ENCODE results near the gene PAM. TPM values are rescaled to one million over a fixed set of nuclear protein-coding genes. Genes with fewer than 3 reads are reported as not detected.
A peak's percentile ranks its signal among the peaks of the same experiment; 100 is the strongest.

Gene PAM
- total and polyA plus RNA-seq, 7 donors: 14.3 to 261 (median 198) TPM

GRCh38 chr5:102856389-102856777 is 101.3 kb downstream of the PAM start:
- Histone ChIP-seq H3K9me3 (no peaks in the 10 kb centered on the region), H3K4me3 (no peak overlapping the region), H3K27me3 (no peaks in the 10 kb centered on the region), H3K27ac (peak overlapping the region; percentile 61 to 75 (median 67)), H3K36me3 (no peaks in the 10 kb centered on the region), H3K4me1 (peaks cover 0 to 31% (median 16%) of the 10 kb centered on the region in 4 donors)
- intact Hi-C loops (cut with DNase I): loop anchor here (5.0 kb wide), 1 partner anchor 94 kb away; no protein-coding TSS in a partner anchor
- DNase-seq: no peak
- WGBS, 2 donors: 83 to 88% methylated on average over 4 of the region's 4 CpGs
- no peak for TF ChIP-seq CTCF (IDR thresholded peaks at IDR 0.05)
- TF ChIP-seq POLR2AphosphoS5 (IDR thresholded peaks at IDR 0.05): peak in 3 of 4 donors; percentile 11 to 58 (median 45)
- no peak for TF ChIP-seq EP300 (IDR thresholded peaks at IDR 0.05)
- TF ChIP-seq POLR2A (IDR thresholded peaks at IDR 0.05): no peak

- no peaks in the 10 kb centered on the region for H3K9me3 ChIP-seq
- DNase-seq: peak; percentile 91
- no peak overlapping the region for H3K4me3 ChIP-seq
- H3K27ac ChIP-seq: peak overlapping the region; percentile 61 to 75 (median 67)
- intact Hi-C loops (cut with DNase I): loop anchor here (5.0 kb wide), 1 partner anchor 95 kb away; no protein-coding TSS in a partner anchor
- 82 to 84% methylated on average over 6 of the region's 6 CpGs for WGBS, 2 donors
- peak; percentile 47 to 75 (median 64) for TF ChIP-seq POLR2AphosphoS5 (IDR thresholded peaks at IDR 0.05)
- no peak for TF ChIP-seq CTCF (IDR thresholded peaks at IDR 0.05)
- TF ChIP-seq POLR2A (IDR thresholded peaks at IDR 0.05): no peak
- peak; percentile 21 to 94 (median 67) for TF ChIP-seq EP300 (IDR thresholded peaks at IDR 0.05)
- H3K36me3 ChIP-seq: no peaks in the 10 kb centered on the region
- no peaks in the 10 kb centered on the region for H3K27me3 ChIP-seq
- peaks cover 0 to 31% (median 16%) of the 10 kb centered on the region in 4 donors for H3K4me1 ChIP-seq
Observed at GRCh38 chr5:102857076-102857818, 102.1 kb downstream of the PAM start.

- H3K4me1 ChIP-seq: peaks cover 0 to 31% (median 21%) of the 10 kb centered on the region in 4 donors
- H3K9me3 ChIP-seq: no peaks in the 10 kb centered on the region
- no peaks in the 10 kb centered on the region for H3K27me3 ChIP-seq
- DNase-seq: no peak
- H3K27ac ChIP-seq: peak overlapping the region; percentile 61 to 75 (median 67)
- TF ChIP-seq EP300 (IDR thresholded peaks at IDR 0.05): no peak
- no peak for TF ChIP-seq CTCF (IDR thresholded peaks at IDR 0.05)
- TF ChIP-seq POLR2AphosphoS5 (IDR thresholded peaks at IDR 0.05): no peak
- TF ChIP-seq POLR2A (IDR thresholded peaks at IDR 0.05): no peak
- intact Hi-C loops (cut with DNase I): loop anchor here (5.0 kb wide), 1 partner anchor 96 kb away; no protein-coding TSS in a partner anchor
- 95 to 98% methylated on average over 1 of the region's 1 CpG for WGBS, 2 donors
- H3K4me3 ChIP-seq: no peak overlapping the region
- no peaks in the 10 kb centered on the region for H3K36me3 ChIP-seq
Observed at GRCh38 chr5:102858221-102858620, 103.1 kb downstream of the PAM start.

GRCh38 chr5:102858808-102859207 is 103.7 kb downstream of the PAM start:
- WGBS, 2 donors: 19 to 71% methylated on average over 4 of the region's 4 CpGs
- TF ChIP-seq POLR2AphosphoS5 (IDR thresholded peaks at IDR 0.05) (no peak), POLR2A (IDR thresholded peaks at IDR 0.05) (no peak), CTCF (IDR thresholded peaks at IDR 0.05) (no peak), EP300 (IDR thresholded peaks at IDR 0.05) (no peak)
- intact Hi-C loops (cut with DNase I): loop anchor here (5.0 kb wide), 1 partner anchor 97 kb away; no protein-coding TSS in a partner anchor
- Histone ChIP-seq H3K4me3 (no peak overlapping the region), H3K9me3 (no peaks in the 10 kb centered on the region), H3K27me3 (no peaks in the 10 kb centered on the region), H3K27ac (peak overlapping the region in 3 of 4 donors; percentile 34 to 75 (median 70)), H3K36me3 (no peaks in the 10 kb centered on the region), H3K4me1 (peaks cover 0 to 31% (median 24%) of the 10 kb centered on the region in 4 donors)
- DNase-seq: no peak
